ENCODE measurements around the gene EXOC6.

Gene EXOC6

GRCh38 chr10:93074147-93074596 lies 225.9 kb downstream of the EXOC6 start:
- ChIA-PET CTCF (no interaction called here), POLR2A (ENCODE audit: low non-redundant PET) (no interaction called here)
- TF ChIP-seq CTCF (conservative IDR thresholded peaks at IDR 0.05; ENCODE audit: low read depth): no peak
- no peak overlapping the region for H3K27ac ChIP-seq
- no peak for DNase-seq (ENCODE audit: low spot score)

GRCh38 chr10:93074597-93075368 lies 226.5 kb downstream of the EXOC6 start:
- no peak for TF ChIP-seq CTCF (conservative IDR thresholded peaks at IDR 0.05; ENCODE audit: low read depth)
- no peak for DNase-seq (ENCODE audit: low spot score)
- CTCF ChIA-PET: interaction anchor here (0.6 to 1.6 kb wide), 3 partner anchors 13 to 340 kb away, joined by 3 to 5 read pairs (median 3); no protein-coding TSS in a partner anchor
- H3K27ac ChIP-seq: no peak overlapping the region
- POLR2A ChIA-PET (ENCODE audit: low non-redundant PET): no interaction called here

- ChIA-PET POLR2A (ENCODE audit: low non-redundant PET) (no interaction called here), CTCF (interaction anchor here (0.6 to 1.6 kb wide), 3 partner anchors 10 to 339 kb away, joined by 3 read pairs; no protein-coding TSS in a partner anchor)
- TF ChIP-seq CTCF (conservative IDR thresholded peaks at IDR 0.05; ENCODE audit: low read depth): no peak
- no peak for DNase-seq (ENCODE audit: low spot score)
- no peak overlapping the region for H3K27ac ChIP-seq
Measured at GRCh38 chr10:93075369-93076221, 227.3 kb downstream of the EXOC6 start.

GRCh38 chr10:93076871-93077270 lies 228.6 kb downstream of the EXOC6 start:
- DNase-seq (ENCODE audit: low spot score): no peak
- CTCF ChIA-PET: interaction anchor here (0.6 to 1.6 kb wide), 7 partner anchors 11 to 431 kb away, joined by 3 to 4 read pairs (median 3); no protein-coding TSS in a partner anchor
- no peak overlapping the region for H3K27ac ChIP-seq
- POLR2A ChIA-PET (ENCODE audit: low non-redundant PET): no interaction called here
- TF ChIP-seq CTCF (conservative IDR thresholded peaks at IDR 0.05; ENCODE audit: low read depth): no peak

GRCh38 chr10:93077860-93078337 lies 229.6 kb downstream of the EXOC6 start:
- no peak for DNase-seq (ENCODE audit: low spot score)
- CTCF ChIA-PET: interaction anchor here (0.5 to 0.8 kb wide), 4 partner anchors 38 to 266 kb away, joined by 3 to 4 read pairs (median 3); no protein-coding TSS in a partner anchor
- POLR2A ChIA-PET (ENCODE audit: low non-redundant PET): no interaction called here
- TF ChIP-seq CTCF (conservative IDR thresholded peaks at IDR 0.05; ENCODE audit: low read depth): no peak
- H3K27ac ChIP-seq: no peak overlapping the region

- TF ChIP-seq CTCF (conservative IDR thresholded peaks at IDR 0.05; ENCODE audit: low read depth): no peak
- H3K27ac ChIP-seq: no peak overlapping the region
- ChIA-PET CTCF (interaction anchor here (0.5 to 1.5 kb wide), 21 partner anchors 10 to 273 kb away, joined by 3 to 6 read pairs (median 4); no protein-coding TSS in a partner anchor), POLR2A (ENCODE audit: low non-redundant PET) (no interaction called here)
- DNase-seq (ENCODE audit: low spot score): no peak
Measured at GRCh38 chr10:93079663-93080349, 231.5 kb downstream of the EXOC6 start.

Data from RWPE1 (cell line).